ENCODE measurements around the gene CCDC150.

Gene CCDC150

GRCh38 chr2:196594158-196594557 is 45.4 kb upstream of the CCDC150 start:
- Histone ChIP-seq H3K4me2 (ENCODE audit: low read length) (no peak overlapping the region), H3K79me2 (ENCODE audit: control insufficient read depth, low read length) (no peaks in the 10 kb centered on the region)
- TF ChIP-seq CTCF (IDR thresholded peaks at IDR 0.05; ENCODE audit: low read depth, low read length, poor library complexity, severe bottlenecking) (no peak), EZH2phosphoT487 (IDR thresholded peaks at IDR 0.05; ENCODE audit: borderline replicate concordance, low read length) (no peak)

GRCh38 chr2:196597531-196597930 is 42.0 kb upstream of the CCDC150 start:
- Histone ChIP-seq H3K9me3 (ENCODE audit: control insufficient read depth, insufficient read depth, low read length) (no peaks in the 10 kb centered on the region), H3K79me2 (ENCODE audit: control insufficient read depth, low read length) (no peaks in the 10 kb centered on the region), H3K36me3 (ENCODE audit: control insufficient read depth, low read length) (no peaks in the 10 kb centered on the region), H3K27me3 (ENCODE audit: control insufficient read depth, low read length) (peaks cover 11% of the 10 kb centered on the region), H4K20me1 (ENCODE audit: control insufficient read depth, insufficient read depth, low read depth, low read length) (no peaks in the 10 kb centered on the region), H3K4me1 (ENCODE audit: control insufficient read depth, low read length) (no peaks in the 10 kb centered on the region), H3K27ac (ENCODE audit: low read depth, low read length) (no peak overlapping the region), H3K9me2 (replicated peaks; ENCODE audit: control insufficient read depth, low read length) (no peaks in the 10 kb centered on the region), H3F3A (ENCODE audit: control insufficient read depth, insufficient read depth) (no peaks in the 10 kb centered on the region), H3K4me3 (ENCODE audit: low read length) (no peak overlapping the region), H3K4me2 (ENCODE audit: low read length) (no peak overlapping the region)
- TF ChIP-seq EZH2phosphoT487 (IDR thresholded peaks at IDR 0.05; ENCODE audit: borderline replicate concordance, low read length): no peak
- TF ChIP-seq CTCF (IDR thresholded peaks at IDR 0.05; ENCODE audit: low read depth, low read length, poor library complexity, severe bottlenecking): no peak

More at GRCh38 chr2:196594158-196594557, 45.4 kb upstream of the CCDC150 start:
- Histone ChIP-seq H3K36me3 (ENCODE audit: control insufficient read depth, low read length) (no peaks in the 10 kb centered on the region), H3K9me3 (ENCODE audit: control insufficient read depth, insufficient read depth, low read length) (no peaks in the 10 kb centered on the region), H4K20me1 (ENCODE audit: control insufficient read depth, insufficient read depth, low read depth, low read length) (no peaks in the 10 kb centered on the region), H3K9me2 (replicated peaks; ENCODE audit: control insufficient read depth, low read length) (no peaks in the 10 kb centered on the region), H3K27ac (ENCODE audit: low read depth, low read length) (no peak overlapping the region), H3K27me3 (ENCODE audit: control insufficient read depth, low read length) (peaks cover 41% of the 10 kb centered on the region), H3F3A (ENCODE audit: control insufficient read depth, insufficient read depth) (no peaks in the 10 kb centered on the region), H3K4me3 (ENCODE audit: low read length) (no peak overlapping the region), H3K4me1 (ENCODE audit: control insufficient read depth, low read length) (no peaks in the 10 kb centered on the region)

DNA sequence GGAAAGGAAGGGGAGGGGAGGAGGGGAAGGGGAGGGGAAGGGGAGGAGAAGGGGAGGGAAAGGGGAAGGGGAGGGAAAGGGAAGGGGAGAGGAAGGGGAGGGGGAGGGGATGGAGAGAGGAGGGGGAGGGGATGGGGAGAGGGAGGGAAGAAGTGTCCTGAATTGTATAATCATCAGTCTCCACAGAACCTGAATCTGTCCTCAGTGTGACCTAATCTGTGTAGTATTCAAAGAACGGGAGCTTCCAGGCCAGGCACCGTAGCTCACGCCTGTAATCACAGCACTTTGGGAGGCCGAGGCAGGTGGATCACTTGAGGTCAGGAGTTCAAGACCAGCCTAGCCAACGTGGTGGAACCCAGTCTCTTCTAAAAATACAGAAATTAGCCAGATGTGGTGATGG is 41.1 kb upstream of the CCDC150 start:
- Histone ChIP-seq H3K4me3 (ENCODE audit: low read length) (no peak overlapping the region), H3K9me2 (replicated peaks; ENCODE audit: control insufficient read depth, low read length) (no peaks in the 10 kb centered on the region), H3F3A (ENCODE audit: control insufficient read depth, insufficient read depth) (no peaks in the 10 kb centered on the region), H3K79me2 (ENCODE audit: control insufficient read depth, low read length) (no peaks in the 10 kb centered on the region), H3K27ac (ENCODE audit: low read depth, low read length) (no peak overlapping the region), H3K36me3 (ENCODE audit: control insufficient read depth, low read length) (no peaks in the 10 kb centered on the region), H3K4me1 (ENCODE audit: control insufficient read depth, low read length) (no peaks in the 10 kb centered on the region), H3K4me2 (ENCODE audit: low read length) (no peak overlapping the region), H3K27me3 (ENCODE audit: control insufficient read depth, low read length) (peaks cover 10% of the 10 kb centered on the region), H3K9me3 (ENCODE audit: control insufficient read depth, insufficient read depth, low read length) (no peaks in the 10 kb centered on the region), H4K20me1 (ENCODE audit: control insufficient read depth, insufficient read depth, low read depth, low read length) (no peaks in the 10 kb centered on the region)
- TF ChIP-seq CTCF (IDR thresholded peaks at IDR 0.05; ENCODE audit: low read depth, low read length, poor library complexity, severe bottlenecking): no peak

DNA sequence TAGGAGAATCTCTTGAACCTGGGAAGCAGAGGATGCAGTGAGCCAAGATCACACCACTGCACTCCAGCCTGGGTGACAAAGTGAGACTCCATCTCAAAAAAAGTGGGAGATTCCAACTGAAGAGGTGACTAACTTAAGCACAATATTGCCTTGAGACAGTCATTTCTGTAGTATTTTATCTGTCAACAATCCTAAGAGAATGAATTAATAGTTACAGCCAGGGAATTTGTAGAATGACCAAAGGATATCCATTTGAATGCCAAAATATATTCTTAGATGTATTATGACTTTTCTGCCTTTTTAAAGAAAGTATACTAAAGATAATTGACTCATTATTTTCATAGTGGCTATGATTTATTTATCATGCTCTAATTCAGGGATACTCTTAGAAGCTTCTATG is 40.7 kb upstream of the CCDC150 start:
- H3K9me3 ChIP-seq (ENCODE audit: control insufficient read depth, insufficient read depth, low read length): no peaks in the 10 kb centered on the region
- no peak overlapping the region for H3K27ac ChIP-seq (ENCODE audit: low read depth, low read length)
- no peaks in the 10 kb centered on the region for H3K9me2 ChIP-seq (replicated peaks; ENCODE audit: control insufficient read depth, low read length)
- H3K36me3 ChIP-seq (ENCODE audit: control insufficient read depth, low read length): no peaks in the 10 kb centered on the region
- H3K79me2 ChIP-seq (ENCODE audit: control insufficient read depth, low read length): no peaks in the 10 kb centered on the region
- H3K4me2 ChIP-seq (ENCODE audit: low read length): no peak overlapping the region
- H3K4me3 ChIP-seq (ENCODE audit: low read length): no peak overlapping the region
- H3K27me3 ChIP-seq (ENCODE audit: control insufficient read depth, low read length): peaks cover 6% of the 10 kb centered on the region; the same call in 1 of the 2 replicates
- no peaks in the 10 kb centered on the region for H3F3A ChIP-seq (ENCODE audit: control insufficient read depth, insufficient read depth)
- no peaks in the 10 kb centered on the region for H3K4me1 ChIP-seq (ENCODE audit: control insufficient read depth, low read length)
- no peaks in the 10 kb centered on the region for H4K20me1 ChIP-seq (ENCODE audit: control insufficient read depth, insufficient read depth, low read depth, low read length)
- TF ChIP-seq EZH2phosphoT487 (IDR thresholded peaks at IDR 0.05; ENCODE audit: borderline replicate concordance, low read length) (no peak), CTCF (IDR thresholded peaks at IDR 0.05; ENCODE audit: low read depth, low read length, poor library complexity, severe bottlenecking) (no peak)

Measured in DOHH2 (cell line).